Panc1 (cell line): ENCODE data around the gene SDK1. TPM values are rescaled to one million over a fixed set of nuclear protein-coding genes. Genes with fewer than 3 reads are reported as not detected.

Source experiments
- ATAC-seq: fragments of 200-7000 bp; cut with Tn5 transposase; 2 replicates; pipeline ENCODE4 v1.9.1; 2020; ENCODE audit warnings: mild to moderate bottlenecking, moderate library complexity
- BruUV-seq: library from RNA; stranded (reverse); fragments of 400-500 nt; replicated peaks from 2 replicates; lab custom pipeline; 2021; lab: Mats Ljungman, UMichigan
- CTCF ChIA-PET: fragments of 300-600 bp; sonication (Branson Sonifier 250); formaldehyde crosslinking; loops from one replicate; lab custom pipeline; 2022; ENCODE audit warnings: antibody characterized with exemption; lab: Charles Lee
- POLR2A ChIA-PET: fragments of 300-600 bp; sonication (Branson Sonifier 250); formaldehyde crosslinking; loops from one replicate; lab custom pipeline; 2022; ENCODE audit warnings: antibody characterized with exemption; lab: Charles Lee
- DNase-seq: peaks from one replicate; pipeline ENCODE4 v3.0.0-alpha.2; 2010; ENCODE audit warnings: low read depth, low spot score
- H3K27ac ChIP-seq: 2 replicates; pipeline ENCODE4 v1.5.1; 2011; ENCODE audit warnings: mild to moderate bottlenecking, low read length, inconsistent platforms
- H3K27me3 ChIP-seq: fragments of 200-500 bp; sonication (Bioruptor generic); 2 replicates; pipeline ENCODE4 v1.6.0; 2014; ENCODE audit warnings: low read length, inconsistent platforms; ENCODE audit not compliant: control insufficient read depth, insufficient read depth
- H3K36me3 ChIP-seq: fragments of 200-500 bp; sonication (Bioruptor generic); 2 replicates; pipeline ENCODE4 v1.5.1; 2014; ENCODE audit warnings: inconsistent platforms, mild to moderate bottlenecking, low read length, moderate library complexity; ENCODE audit not compliant: control insufficient read depth, insufficient read depth
- H3K4me1 ChIP-seq: 2 replicates; pipeline ENCODE4 v1.5.1; 2011; ENCODE audit warnings: inconsistent platforms, mild to moderate bottlenecking, low read length, moderate library complexity; ENCODE audit not compliant: control insufficient read depth, insufficient read depth
- H3K4me3 ChIP-seq, 2 experiments: 2 replicates each; pipeline ENCODE4 v1.5.1; 2011 to 2012; ENCODE audit warnings: low read depth in 2 of 2, low read length in 2 of 2, mild to moderate bottlenecking in 2 of 2, inconsistent platforms in 1 of 2, moderate library complexity in 1 of 2
- H3K9me3 ChIP-seq: fragments of 200-500 bp; sonication (Bioruptor generic); 2 replicates; pipeline ENCODE4 v1.5.1; 2014; ENCODE audit warnings: low read depth, mild to moderate bottlenecking, inconsistent platforms, low read length, moderate library complexity; ENCODE audit not compliant: control insufficient read depth, insufficient read depth
- CTCF ChIP-seq: fragments of 450-650 bp; IDR thresholded peaks from 2 replicates; pipeline ENCODE4 v1.5.1; 2017; ENCODE audit warnings: mild to moderate bottlenecking
- POLR2AphosphoS5 ChIP-seq: IDR thresholded peaks from 2 replicates; pipeline ENCODE4 v1.6.1; 2012; ENCODE audit warnings: mild to moderate bottlenecking, low read depth, low read length, moderate library complexity
- REST ChIP-seq, 2 experiments: IDR thresholded peaks; 2 replicates each; pipeline ENCODE4 v1.6.1; 2011 to 2012; ENCODE audit warnings: low read depth in 2 of 2, control low read depth in 1 of 2, low read length in 1 of 2, mild to moderate bottlenecking in 1 of 2, moderate library complexity in 1 of 2; ENCODE audit not compliant: insufficient read depth in 1 of 2
- SIN3A ChIP-seq: IDR thresholded peaks from 2 replicates; pipeline ENCODE4 v1.6.1; 2012; ENCODE audit warnings: low read depth, mild to moderate bottlenecking, low read length, moderate library complexity, borderline replicate concordance; ENCODE audit not compliant: insufficient read depth
- TCF7L2 ChIP-seq: IDR thresholded peaks from 2 replicates; pipeline ENCODE4 v1.6.1; 2011; ENCODE audit warnings: mild to moderate bottlenecking, low read depth, low read length, inconsistent platforms
- in situ Hi-C: cut with HindIII; loops from 2 replicates; pipeline ENCODE4 v1.10.0; 2016; ENCODE audit warnings: low sequenced_read_pairs, low pct_unique_long_range_greater_than_20kb
- intact Hi-C: fragments of 100-400 bp; cut with micrococcal nuclease; formaldehyde crosslinking; loops from one replicate; pipeline ENCODE4 v1.10.0; 2022; ENCODE audit not compliant: unreplicated experiment
- total RNA-seq: library from RNA; stranded (reverse); gene quantifications from one replicate; pipeline ENCODE4 v1.2.1, GENCODE V29; 2021; ENCODE audit not compliant: unreplicated experiment

SDK1 gene
- total RNA-seq, 1 experiment from 2014 or later = 47.4 TPM

GRCh38 chr7:3436746-3437145 lies 135.7 kb downstream of the SDK1 start:
- Histone ChIP-seq H3K9me3 (no peaks in the 10 kb centered on the region), H3K27me3 (no peaks in the 10 kb centered on the region), H3K4me3 (peak overlapping the region; percentile 41 to 55), H3K36me3 (no peaks in the 10 kb centered on the region), H3K27ac (peak overlapping the region; percentile 89), H3K4me1 (peaks cover 61% of the 10 kb centered on the region)
- CTCF ChIA-PET = no interaction called here
- POLR2A ChIA-PET = no interaction called here
- intact Hi-C loops (loop anchor here (10.0 kb wide), 1 partner anchor 132 kb away; the partner anchor contains the start of gene SDK1), in situ Hi-C loops (no loop called here)
- no TSS peak for BruUV-seq
- TF ChIP-seq TCF7L2 (no peak), POLR2AphosphoS5 (peak; percentile 40; the same call in 1 of the 2 replicates), SIN3A (no peak)
- DNase-seq (peak; percentile 36), ATAC-seq (peak; percentile 81)

GRCh38 chr7:3437467-3437866 lies 136.4 kb downstream of the SDK1 start:
- Histone ChIP-seq H3K27ac (peak overlapping the region; percentile 89), H3K36me3 (no peaks in the 10 kb centered on the region), H3K4me1 (peaks cover 57% of the 10 kb centered on the region), H3K4me3 (peak overlapping the region; percentile 41 to 55), H3K9me3 (no peaks in the 10 kb centered on the region), H3K27me3 (no peaks in the 10 kb centered on the region)
- ChIA-PET POLR2A (no interaction called here), CTCF (no interaction called here)
- in situ Hi-C loops = no loop called here
- DNase-seq (no peak), ATAC-seq (peak; percentile 78)
- intact Hi-C loops = loop anchor here (10.0 kb wide), 1 partner anchor 133 kb away; the partner anchor contains the start of gene SDK1
- TF ChIP-seq CTCF = no peak
- TF ChIP-seq POLR2AphosphoS5 = no peak
- TF ChIP-seq SIN3A = no peak
- TF ChIP-seq TCF7L2 = no peak
- no peak for TF ChIP-seq REST (IDR thresholded peaks at IDR 0.05; ENCODE audit: insufficient read depth in 1 of 2, low read depth in 2 of 2, low read length in 1 of 2)
- BruUV-seq = no TSS peak

- ATAC-seq (no peak), DNase-seq (no peak)
- no peaks in the 10 kb centered on the region for H3K9me3 ChIP-seq
- no peaks in the 10 kb centered on the region for H3K36me3 ChIP-seq
- H3K4me3 ChIP-seq = peak overlapping the region; percentile 10 to 41; a peak in 1 of 4 replicates
- intact Hi-C loops (loop anchor here (10.0 kb wide), 1 partner anchor 134 kb away; the partner anchor contains the start of gene SDK1), in situ Hi-C loops (no loop called here)
- no TSS peak for BruUV-seq
- H3K27me3 ChIP-seq = no peaks in the 10 kb centered on the region
- CTCF ChIA-PET = no interaction called here
- POLR2A ChIA-PET = no interaction called here
- peaks cover 50% of the 10 kb centered on the region for H3K4me1 ChIP-seq
- peak overlapping the region; percentile 89 for H3K27ac ChIP-seq
- TF ChIP-seq CTCF = no peak
- no peak for TF ChIP-seq TCF7L2
- TF ChIP-seq REST (IDR thresholded peaks at IDR 0.05; ENCODE audit: insufficient read depth in 1 of 2, low read depth in 2 of 2, low read length in 1 of 2) = no peak
- no peak for TF ChIP-seq SIN3A
- TF ChIP-seq POLR2AphosphoS5 = no peak
These were observed 137.3 kb downstream of the SDK1 start for GRCh38 chr7:3438352-3438751.
